A673 (cell line): ENCODE measurements around the gene DPM2.

Source experiments
- EZH2 ChIP-seq: fragments of 200-600 bp; sonication (generic); IDR thresholded peaks from 2 replicates; pipeline ENCODE4 v1.6.1; 2017; ENCODE audit warnings: borderline replicate concordance, low read depth, mild to moderate bottlenecking, mixed read lengths, antibody characterized with exemption, low read length; ENCODE audit not compliant: poor library complexity, severe bottlenecking
- TF ChIP-seq, protein P1 (sequence below): fragments of 300-800, 200-600 bp; sonication (generic); conservative IDR thresholded peaks from 2 replicates; pipeline ENCODE4 v1.5.1; 2017; ENCODE audit warnings: low read depth, mild to moderate bottlenecking, antibody characterized with exemption, low read length, moderate library complexity, mixed read lengths

DNA sequence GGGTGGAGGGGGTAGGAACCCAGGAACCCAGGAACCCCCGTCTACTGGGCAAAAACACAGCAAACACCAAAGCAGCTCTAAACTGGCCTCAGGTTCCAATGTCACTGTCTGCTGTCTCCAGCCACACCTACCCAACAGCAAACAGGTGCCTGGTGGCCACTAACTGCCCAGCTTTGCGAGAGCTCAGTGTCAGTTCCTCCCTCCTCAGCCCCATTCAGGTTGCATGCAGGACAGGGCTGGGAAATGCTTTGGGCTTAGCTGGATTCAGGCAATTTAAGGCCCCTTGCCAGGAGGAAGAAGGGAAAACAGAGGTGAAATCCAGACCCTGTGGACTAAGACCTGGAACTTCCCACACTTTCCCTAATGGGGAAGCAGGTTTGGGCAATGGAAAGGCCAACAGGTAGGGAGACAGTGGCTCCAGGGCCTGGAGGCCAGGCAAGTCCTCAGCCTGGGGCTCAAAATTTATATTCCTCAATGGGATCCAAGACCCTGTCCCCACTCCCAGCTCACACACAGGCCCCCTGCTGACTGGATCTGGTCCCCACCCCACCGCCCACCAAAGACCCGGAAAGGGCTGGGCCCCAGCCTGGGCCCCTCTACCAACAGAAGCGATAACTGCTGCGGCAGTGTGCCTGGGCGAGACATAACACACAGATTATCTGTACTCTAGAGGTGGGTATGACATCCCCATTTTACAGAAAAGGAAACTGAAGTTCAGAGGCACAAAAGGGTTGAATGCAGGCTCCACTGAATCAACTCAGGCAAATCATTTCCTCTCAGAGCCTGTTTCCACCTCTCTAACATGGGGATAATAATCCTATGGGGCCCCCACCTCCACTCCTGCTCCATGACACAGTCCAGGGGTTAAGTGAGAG lies 39.6 kb upstream of the DPM2 start:
- TF ChIP-seq, protein P1, sequence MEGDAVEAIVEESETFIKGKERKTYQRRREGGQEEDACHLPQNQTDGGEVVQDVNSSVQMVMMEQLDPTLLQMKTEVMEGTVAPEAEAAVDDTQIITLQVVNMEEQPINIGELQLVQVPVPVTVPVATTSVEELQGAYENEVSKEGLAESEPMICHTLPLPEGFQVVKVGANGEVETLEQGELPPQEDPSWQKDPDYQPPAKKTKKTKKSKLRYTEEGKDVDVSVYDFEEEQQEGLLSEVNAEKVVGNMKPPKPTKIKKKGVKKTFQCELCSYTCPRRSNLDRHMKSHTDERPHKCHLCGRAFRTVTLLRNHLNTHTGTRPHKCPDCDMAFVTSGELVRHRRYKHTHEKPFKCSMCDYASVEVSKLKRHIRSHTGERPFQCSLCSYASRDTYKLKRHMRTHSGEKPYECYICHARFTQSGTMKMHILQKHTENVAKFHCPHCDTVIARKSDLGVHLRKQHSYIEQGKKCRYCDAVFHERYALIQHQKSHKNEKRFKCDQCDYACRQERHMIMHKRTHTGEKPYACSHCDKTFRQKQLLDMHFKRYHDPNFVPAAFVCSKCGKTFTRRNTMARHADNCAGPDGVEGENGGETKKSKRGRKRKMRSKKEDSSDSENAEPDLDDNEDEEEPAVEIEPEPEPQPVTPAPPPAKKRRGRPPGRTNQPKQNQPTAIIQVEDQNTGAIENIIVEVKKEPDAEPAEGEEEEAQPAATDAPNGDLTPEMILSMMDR = no peak
- no peak for TF ChIP-seq EZH2
